ENCODE results near the gene COL9A2.

COL9A2 gene

DNA sequence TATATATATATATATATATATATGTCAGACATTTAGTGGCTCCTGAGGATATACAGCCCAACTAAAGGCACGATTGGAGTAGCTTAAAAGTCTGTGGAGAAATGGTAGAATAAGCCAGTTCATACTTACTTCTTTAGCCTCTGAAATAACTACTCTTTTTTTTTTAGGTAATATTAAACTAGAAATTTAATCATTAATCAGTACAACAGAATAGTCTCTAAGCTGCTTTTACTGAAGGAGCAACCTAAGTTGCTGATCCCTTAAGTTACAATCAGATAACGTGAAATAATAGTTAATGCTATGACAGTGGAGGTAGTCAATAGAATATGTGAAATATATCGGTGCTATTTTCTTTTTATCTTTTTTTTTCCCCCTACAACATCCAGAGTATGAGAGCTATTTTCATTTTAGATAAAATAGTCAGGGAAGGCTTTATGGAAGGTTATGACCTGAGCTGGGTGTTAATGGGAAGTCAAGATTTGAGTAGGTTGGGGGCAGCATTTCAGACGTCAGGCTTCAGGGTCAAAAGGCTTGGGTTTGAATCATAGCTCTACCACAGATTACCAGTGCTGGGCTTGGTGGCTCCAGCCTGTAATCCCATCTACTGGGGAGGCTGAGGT is 43.4 kb downstream of the COL9A2 start:
- TF ChIP-seq, protein P1, sequence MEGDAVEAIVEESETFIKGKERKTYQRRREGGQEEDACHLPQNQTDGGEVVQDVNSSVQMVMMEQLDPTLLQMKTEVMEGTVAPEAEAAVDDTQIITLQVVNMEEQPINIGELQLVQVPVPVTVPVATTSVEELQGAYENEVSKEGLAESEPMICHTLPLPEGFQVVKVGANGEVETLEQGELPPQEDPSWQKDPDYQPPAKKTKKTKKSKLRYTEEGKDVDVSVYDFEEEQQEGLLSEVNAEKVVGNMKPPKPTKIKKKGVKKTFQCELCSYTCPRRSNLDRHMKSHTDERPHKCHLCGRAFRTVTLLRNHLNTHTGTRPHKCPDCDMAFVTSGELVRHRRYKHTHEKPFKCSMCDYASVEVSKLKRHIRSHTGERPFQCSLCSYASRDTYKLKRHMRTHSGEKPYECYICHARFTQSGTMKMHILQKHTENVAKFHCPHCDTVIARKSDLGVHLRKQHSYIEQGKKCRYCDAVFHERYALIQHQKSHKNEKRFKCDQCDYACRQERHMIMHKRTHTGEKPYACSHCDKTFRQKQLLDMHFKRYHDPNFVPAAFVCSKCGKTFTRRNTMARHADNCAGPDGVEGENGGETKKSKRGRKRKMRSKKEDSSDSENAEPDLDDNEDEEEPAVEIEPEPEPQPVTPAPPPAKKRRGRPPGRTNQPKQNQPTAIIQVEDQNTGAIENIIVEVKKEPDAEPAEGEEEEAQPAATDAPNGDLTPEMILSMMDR (IDR thresholded peaks at IDR 0.05; ENCODE audit: insufficient read depth, low read depth, low read length, missing control alignments) = no peak
- DNase-seq (ENCODE audit: low read depth) = no peak
- H3K4me3 ChIP-seq (ENCODE audit: low read depth, low read length) = no peak overlapping the region

DNA sequence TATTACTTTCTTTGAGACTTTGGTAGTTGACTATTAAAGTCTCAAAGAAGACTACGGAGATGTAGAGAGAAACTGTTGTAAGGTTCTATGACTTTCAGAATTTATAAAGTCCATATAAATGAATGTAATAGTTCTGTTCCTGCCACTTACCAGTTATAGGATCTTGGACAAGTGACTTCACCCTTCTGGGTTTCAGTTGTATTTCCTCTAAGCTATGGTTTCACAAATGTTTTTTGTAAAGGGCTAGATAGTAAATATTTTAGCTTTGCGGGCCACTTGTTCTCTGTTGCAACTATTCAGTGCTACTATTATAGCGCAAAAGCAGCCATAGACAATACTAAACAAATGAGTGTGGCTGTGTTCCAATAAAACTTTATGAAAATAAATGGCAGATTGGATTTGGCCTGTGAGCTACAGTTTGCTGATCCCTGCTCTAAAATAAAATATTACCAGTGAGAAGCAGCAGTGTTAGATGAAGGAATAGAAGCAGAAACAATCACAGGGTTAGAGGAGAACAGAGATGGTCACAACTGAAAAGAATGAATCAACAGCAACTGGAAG is 44.4 kb downstream of the COL9A2 start:
- TF ChIP-seq, protein P1 (IDR thresholded peaks at IDR 0.05; ENCODE audit: insufficient read depth, low read depth, low read length, missing control alignments) = no peak
- no peak overlapping the region for H3K4me3 ChIP-seq (ENCODE audit: low read depth, low read length)
- DNase-seq (ENCODE audit: low read depth) = no peak

DNA sequence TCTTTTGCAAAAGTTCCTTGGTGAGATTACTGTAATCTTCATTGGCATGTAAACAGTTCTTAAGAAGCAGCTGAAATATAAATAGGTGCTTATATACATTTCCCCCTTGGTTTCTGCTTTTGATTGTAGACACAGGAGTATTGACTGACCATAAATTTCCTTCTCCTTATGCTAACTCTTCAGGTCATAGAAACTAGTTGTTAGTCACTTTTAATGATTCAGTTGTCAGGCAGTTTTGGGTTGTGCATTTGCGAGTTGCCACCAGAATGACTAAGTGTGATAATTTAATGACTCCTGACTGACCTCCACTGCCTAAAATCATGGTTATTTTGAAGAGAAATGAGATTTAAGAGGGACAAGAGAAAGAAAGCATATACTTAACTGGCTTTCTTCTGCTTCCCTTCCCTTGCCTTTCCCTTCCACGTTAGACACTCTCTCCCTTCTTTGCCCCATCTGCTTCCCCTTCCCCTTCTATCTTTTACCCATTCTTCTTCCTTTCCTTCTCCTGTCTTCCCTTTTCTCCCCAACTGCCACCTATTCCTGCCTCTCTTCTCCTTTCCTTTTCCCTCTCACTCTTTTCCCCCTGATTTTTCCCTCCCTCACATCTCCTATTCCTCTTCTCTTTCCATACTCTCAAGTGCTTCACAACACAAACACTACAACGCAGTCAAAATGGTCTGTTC is 46.8 kb downstream of the COL9A2 start:
- DNase-seq (ENCODE audit: low read depth) = no peak
- TF ChIP-seq, protein P1 (IDR thresholded peaks at IDR 0.05; ENCODE audit: insufficient read depth, low read depth, low read length, missing control alignments) = no peak
- no peak overlapping the region for H3K4me3 ChIP-seq (ENCODE audit: low read depth, low read length)

DNA sequence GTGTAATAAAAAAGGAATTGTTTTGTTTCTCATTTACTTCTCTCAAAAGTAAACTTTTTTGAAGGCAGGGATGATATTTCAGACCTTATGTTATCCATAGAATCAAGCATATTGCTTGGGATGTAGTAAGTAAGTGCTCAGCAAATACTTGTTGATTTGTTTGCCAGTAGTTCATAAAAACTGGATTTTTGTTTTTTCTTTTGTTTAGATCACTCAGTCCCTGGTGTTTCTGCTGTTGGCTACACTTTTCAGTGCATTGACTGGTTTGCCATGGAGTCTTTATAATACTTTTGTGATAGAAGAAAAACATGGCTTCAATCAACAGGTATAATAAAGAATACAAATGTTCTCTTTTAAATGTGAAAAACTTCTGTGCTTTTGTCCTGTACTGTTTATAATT is 48.9 kb downstream of the COL9A2 start:
- DNase-seq (ENCODE audit: low read depth) = no peak
- no peak overlapping the region for H3K4me3 ChIP-seq (ENCODE audit: low read depth, low read length)
- TF ChIP-seq, protein P1 (IDR thresholded peaks at IDR 0.05; ENCODE audit: insufficient read depth, low read depth, low read length, missing control alignments) = no peak

DNA sequence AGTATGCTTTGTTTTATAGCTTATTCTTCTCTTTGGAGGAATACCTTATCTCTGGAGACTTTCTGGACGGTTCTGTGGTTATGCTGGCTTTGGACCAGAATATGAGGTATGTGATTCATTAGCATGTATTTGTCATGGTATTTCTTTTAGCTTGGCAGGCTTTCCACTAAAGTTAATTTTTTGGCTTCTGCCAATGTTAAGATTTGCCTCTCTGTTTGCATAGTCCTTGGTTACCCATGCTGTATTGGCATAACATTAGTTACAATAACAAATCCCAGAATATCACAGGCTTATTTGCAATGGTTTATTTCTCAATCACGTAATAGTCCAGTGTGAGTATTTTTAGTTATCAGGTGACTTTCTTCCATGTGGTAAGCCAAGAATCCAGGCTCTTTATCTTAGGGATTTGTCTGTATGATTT is 49.3 kb downstream of the COL9A2 start:
- TF ChIP-seq, protein P1 (IDR thresholded peaks at IDR 0.05; ENCODE audit: insufficient read depth, low read depth, low read length, missing control alignments) = no peak
- H3K4me3 ChIP-seq (ENCODE audit: low read depth, low read length) = no peak overlapping the region
- DNase-seq (ENCODE audit: low read depth) = no peak

DNA sequence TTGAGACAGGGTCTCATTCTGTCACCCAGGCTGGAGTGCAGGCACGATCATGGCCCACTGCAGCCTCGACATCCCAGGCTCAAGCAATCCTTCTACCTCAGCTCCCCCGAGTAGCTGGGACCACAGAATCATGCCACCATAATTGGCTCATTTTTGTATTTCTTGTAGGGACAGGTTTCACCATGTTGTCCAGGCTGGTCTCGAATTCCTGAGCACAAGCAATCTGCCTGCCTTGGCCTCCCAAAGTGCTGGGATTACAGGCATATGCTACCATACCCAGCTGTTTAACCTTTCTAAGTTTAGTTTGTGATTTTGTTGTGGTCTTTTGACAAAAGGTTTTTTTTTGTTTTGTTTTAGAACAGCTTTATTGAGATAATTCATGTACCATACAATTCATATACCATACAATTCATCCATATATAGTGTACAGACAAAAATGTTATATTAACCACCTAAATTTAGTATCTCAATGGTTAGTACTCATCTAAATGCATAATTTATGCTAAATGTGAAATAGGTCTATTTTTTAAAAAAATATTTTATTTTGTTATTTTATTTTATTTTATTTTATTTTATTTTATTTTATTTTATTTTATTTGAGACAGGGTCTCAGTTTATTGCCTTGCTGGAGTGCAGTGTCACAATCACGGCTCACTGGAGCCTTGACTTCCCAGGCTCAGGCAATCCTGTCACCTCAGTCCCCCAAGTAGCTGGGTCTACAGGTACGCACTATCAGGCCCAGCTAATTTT is 50.1 kb downstream of the COL9A2 start:
- H3K4me3 ChIP-seq (ENCODE audit: low read depth, low read length) = no peak overlapping the region
- DNase-seq (ENCODE audit: low read depth) = no peak
- TF ChIP-seq, protein P1 (IDR thresholded peaks at IDR 0.05; ENCODE audit: insufficient read depth, low read depth, low read length, missing control alignments) = no peak

Measured in GM12865 (cell line).